ENCODE results near the gene TGFB2. TPM values are rescaled to one million over a fixed set of nuclear protein-coding genes. Genes with fewer than 3 reads are reported as not detected.

Gene TGFB2
- total and polyA plus RNA-seq, 2 donors (not counting 1 experiment from before 2014, with no cell fraction given), result 0.55 to 0.76 TPM

DNA sequence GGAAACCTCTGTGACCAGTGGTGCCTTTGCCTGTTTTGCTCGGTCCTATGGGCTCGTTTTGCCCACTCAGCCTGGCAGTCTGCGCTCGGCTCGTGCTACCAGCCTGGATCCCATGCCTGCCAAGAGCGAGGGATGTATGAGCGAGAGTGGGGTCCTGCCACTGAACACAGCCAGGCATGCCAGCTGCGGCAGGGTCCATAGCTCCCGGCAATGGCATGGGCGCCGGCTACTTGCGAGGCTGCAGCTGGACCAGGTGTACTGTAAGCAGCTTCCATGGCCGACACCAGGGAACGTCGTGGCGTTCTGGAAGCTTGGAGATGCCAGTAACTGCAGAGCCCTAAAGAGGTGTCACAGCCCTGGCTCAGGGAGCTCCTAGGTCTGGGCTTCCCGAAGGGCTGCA is 22.4 kb upstream of the TGFB2 start:
- intact Hi-C loops (cut with micrococcal nuclease), result no loop called here

More for the DNA sequence above, 22.4 kb upstream of the TGFB2 start:
- Mint-ChIP-seq H3K9me3 (ENCODE audit: insufficient read depth) (no peaks in the 10 kb centered on the region), H3K4me3 (no peak overlapping the region), H3K4me1 (no peaks in the 10 kb centered on the region), H3K27ac (no peak overlapping the region), H3K27me3 (no peaks in the 10 kb centered on the region)
- no peaks in the 10 kb centered on the region for H3K9me3 ChIP-seq (ENCODE audit: control extremely low read depth in 1 of 3, control insufficient read depth in 2 of 3, insufficient read depth in 1 of 3, low read length in 2 of 3)
- H4K20me1 ChIP-seq (ENCODE audit: control insufficient read depth, insufficient read depth, low read length, poor library complexity, severe bottlenecking), result no peaks in the 10 kb centered on the region
- no peak for TF ChIP-seq EZH2 (IDR thresholded peaks at IDR 0.05; ENCODE audit: borderline replicate concordance, insufficient read depth, low read depth, low read length, poor library complexity, severe bottlenecking)
- no peak for TF ChIP-seq CTCF (IDR thresholded peaks at IDR 0.05)
- no peak overlapping the region for H3K4me2 ChIP-seq (replicated peaks; ENCODE audit: low read depth, low read length, poor library complexity, severe bottlenecking)
- DNase-seq (no peak), ATAC-seq (ENCODE audit: low read depth) (no peak)
- no peaks in the 10 kb centered on the region for H3K4me1 ChIP-seq (ENCODE audit: control insufficient read depth in 2 of 2, insufficient read depth in 2 of 2, low read length in 2 of 2)
- ChIA-PET CTCF (interaction anchor here (0.7 to 1.6 kb wide), 3 partner anchors 199 to 1489 kb away, joined by 3 to 4 read pairs (median 4); no protein-coding TSS in a partner anchor), POLR2A (no interaction called here)
- no peaks in the 10 kb centered on the region for H3K79me2 ChIP-seq (ENCODE audit: control insufficient read depth, insufficient read depth, low read length)
- H3K36me3 ChIP-seq (replicated peaks in 1 of 2; ENCODE audit: control extremely low read depth in 1 of 2, control insufficient read depth in 1 of 2, extremely low read depth in 1 of 2, insufficient read depth in 2 of 2, low read length in 1 of 2), result peaks cover 0 to 19% of the 10 kb centered on the region in 2 experiments
- WGBS (ENCODE audit: insufficient coverage), result 99% methylated on average over 17 of the region's 17 CpGs
- H3K27ac ChIP-seq (ENCODE audit: low read length in 2 of 2), result no peak overlapping the region
- no peaks in the 10 kb centered on the region for H3K27me3 ChIP-seq (replicated peaks in 1 of 4; ENCODE audit: control extremely low read depth in 1 of 4, control insufficient read depth in 3 of 4, insufficient read depth in 4 of 4, low read length in 3 of 4)
- no peak overlapping the region for H2AFZ ChIP-seq (ENCODE audit: insufficient read depth, low read depth, low read length, poor library complexity, severe bottlenecking)
- no peak overlapping the region for H3K9ac ChIP-seq (ENCODE audit: low read length)
- H3K4me3 ChIP-seq (ENCODE audit: control extremely low read depth in 1 of 5, extremely low read depth in 1 of 5, insufficient read depth in 1 of 5, low read depth in 2 of 5, low read length in 4 of 5), result no peak overlapping the region
